ENCODE data around the gene GPC6.

DNA sequence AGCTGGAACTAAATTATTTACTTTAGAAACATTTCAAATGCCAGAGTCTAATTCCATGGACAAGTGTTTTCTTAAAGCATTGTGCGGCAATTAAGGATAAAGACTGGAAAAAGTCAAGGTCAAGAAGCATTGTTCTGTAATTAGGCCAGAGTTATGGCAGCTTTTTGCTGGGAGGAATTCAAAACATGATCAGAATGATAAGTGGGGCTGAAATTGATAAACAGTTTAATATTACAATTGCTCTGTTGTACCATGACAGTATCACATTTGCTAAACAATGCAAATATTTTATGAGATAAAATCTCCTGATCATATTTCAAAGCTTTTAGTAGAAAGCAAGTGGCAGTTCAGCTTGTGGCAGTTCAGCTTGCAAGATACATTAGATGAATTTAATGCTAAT lies 513.7 kb downstream of the GPC6 start:
- TF ChIP-seq, protein P1, sequence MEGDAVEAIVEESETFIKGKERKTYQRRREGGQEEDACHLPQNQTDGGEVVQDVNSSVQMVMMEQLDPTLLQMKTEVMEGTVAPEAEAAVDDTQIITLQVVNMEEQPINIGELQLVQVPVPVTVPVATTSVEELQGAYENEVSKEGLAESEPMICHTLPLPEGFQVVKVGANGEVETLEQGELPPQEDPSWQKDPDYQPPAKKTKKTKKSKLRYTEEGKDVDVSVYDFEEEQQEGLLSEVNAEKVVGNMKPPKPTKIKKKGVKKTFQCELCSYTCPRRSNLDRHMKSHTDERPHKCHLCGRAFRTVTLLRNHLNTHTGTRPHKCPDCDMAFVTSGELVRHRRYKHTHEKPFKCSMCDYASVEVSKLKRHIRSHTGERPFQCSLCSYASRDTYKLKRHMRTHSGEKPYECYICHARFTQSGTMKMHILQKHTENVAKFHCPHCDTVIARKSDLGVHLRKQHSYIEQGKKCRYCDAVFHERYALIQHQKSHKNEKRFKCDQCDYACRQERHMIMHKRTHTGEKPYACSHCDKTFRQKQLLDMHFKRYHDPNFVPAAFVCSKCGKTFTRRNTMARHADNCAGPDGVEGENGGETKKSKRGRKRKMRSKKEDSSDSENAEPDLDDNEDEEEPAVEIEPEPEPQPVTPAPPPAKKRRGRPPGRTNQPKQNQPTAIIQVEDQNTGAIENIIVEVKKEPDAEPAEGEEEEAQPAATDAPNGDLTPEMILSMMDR (IDR thresholded peaks at IDR 0.05; ENCODE audit: low read length): no peak
- no peak for TF ChIP-seq EZH2 (IDR thresholded peaks at IDR 0.05; ENCODE audit: borderline replicate concordance, low read length)

Measured in OCI-LY1 (cell line).